ENCODE data around the gene NENF.
"Not testable (repeated sequence)": the region's sequence is repeated elsewhere in the genome, so short reads cannot be mapped to it uniquely, and the experiment has no call there.

NENF gene

DNA sequence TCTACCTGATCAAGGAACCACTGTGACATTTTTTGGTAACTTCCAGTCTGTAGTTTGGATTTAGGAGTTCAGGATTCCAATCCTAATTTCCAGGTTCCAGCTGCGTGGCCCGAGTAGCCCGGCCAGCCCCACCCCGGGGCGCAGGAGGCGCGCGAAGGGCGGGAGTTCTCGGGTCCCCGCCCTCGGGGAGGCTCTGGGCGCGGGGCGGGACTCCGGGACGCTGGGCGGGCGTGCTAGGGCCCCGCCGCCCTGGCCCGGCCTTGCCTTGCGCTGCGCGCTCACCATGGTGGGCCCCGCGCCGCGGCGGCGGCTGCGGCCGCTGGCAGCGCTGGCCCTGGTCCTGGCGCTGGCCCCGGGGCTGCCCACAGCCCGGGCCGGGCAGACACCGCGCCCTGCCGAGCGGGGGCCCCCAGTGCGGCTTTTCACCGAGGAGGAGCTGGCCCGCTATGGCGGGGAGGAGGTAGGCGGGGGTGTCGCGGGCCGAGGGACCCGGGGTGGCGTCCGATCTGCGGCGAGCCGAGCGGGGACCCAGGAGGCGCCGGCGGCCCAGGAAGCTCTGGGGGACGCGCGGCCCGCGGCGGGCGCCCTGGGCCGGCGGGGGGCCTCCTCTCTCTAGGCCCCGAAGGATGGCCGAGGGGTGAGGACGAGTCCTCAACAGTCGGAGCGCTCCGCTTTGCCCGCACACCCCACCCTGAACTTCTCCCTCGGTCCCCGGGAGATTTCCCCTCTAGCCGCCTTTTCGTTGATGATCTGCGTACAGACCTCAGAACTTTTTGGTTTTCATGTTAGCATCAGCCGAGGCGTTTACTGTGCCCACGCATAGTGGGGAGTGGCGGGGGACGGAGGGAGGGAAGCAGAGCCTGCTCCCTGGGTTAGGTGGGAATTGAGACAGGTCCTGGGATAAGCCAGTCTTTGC, at the start of gene NENF:
NENF (plus strand) TSS at position 260 of the 916 bp plus-strand sequence; CDS start at position 284, 24 bp downstream.
- peak; percentile 52 to 76 (median 56) for DNase-seq

DNA sequence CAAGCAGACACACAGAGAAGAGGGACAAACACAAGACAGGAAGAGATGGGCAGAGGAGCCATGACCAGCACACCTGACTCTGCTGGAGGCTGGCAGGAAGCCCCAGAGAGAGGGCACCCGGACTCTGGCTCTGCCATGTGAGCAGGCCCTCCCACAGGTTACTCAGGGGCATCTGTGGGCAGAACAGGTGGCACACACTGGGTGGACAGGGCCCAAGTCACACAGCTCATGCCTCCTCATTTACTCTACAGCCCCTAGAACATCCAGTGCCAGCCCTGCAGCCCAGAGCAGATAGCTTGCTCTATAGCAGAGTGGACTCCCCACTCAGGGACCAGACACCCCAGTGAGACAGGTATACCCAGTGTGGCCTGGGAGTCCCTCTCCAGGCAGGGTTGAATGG, 46.7 kb upstream of the NENF start:
- DNase-seq = no peak

DNA sequence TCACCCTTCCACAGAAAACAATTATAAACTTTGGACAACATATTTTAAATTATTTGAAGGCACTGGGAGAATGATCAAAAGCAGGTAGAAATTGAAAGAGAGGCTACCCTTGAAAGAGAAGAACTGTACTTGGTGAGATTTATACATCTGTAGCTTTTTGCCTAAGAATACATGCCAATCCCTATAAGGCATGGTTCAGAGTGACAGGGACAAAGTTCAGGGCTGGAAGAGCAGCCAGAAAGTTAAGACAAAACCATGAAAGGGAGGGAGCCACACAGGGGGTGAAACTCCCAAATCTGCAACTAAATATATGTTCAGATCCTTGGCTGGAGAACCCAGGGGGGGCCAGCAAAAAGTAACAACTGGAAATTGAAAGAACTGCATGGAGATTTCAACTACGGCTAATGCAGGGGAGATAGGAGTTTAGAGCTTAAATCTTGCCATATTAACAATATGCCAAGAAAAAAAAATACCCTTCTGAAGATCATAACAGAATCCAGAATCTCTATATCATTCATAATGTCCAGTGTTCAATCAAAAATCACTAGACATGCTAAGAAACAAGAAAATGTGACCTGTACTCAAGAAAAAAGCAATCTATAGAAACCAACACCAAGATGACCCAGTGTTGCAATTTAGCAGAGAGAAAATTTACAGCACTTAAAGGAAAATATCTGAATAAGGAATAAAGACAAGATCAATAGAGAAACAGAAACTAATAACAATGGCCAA, 43.6 kb upstream of the NENF start:
- DNase-seq = no peak

DNA sequence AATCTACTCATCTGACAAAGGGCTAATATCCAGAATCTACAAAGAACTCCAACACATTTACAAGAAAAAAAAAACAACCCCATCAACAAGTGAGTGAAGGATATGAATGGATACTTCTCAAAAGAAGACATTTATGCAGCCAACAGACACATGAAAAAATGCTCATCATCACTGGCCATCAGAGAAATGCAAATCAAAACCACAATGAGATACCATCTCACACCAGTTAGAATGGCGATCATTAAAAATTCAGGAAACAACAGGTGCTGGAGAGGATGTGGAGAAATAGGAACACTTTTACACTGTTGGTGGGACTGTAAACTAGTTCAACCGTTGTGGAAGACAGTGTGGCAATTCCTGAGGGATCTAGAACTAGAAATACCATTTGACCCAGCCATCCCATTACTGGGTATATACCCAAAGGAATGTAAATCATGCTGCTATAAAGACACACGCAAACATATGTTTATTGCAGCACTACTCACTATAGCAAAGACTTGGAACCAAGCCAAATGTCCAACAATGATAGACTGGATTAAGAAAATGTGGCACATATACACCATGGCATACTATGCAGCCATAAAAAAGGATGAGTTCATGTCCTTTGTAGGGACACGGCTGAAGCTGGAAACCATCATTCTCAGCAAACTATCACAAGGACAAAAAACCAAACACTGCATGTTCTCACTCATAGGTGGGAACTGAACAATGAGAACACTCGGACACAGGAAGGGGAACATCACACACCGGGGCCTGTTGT, 36.9 kb upstream of the NENF start:
- DNase-seq = not testable (repeated sequence)

DNA sequence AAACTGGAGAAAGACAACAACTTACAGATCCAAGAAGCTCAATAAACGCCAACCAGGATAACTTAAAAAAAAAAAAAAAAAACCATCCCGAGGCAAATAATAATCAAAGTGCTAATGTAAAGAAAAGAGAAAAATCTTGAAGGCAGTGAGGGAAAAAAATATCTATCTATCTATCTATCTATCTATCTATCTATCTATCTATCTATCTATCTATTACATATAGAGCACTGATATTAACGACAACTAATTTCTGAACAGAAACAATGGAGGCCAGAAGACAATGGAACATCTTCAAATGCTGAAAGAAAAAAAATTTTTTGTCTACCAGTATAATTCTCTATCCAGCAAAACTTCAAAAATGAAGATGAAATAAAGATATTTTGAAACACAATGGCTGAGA, 36.1 kb upstream of the NENF start:
- no peak for DNase-seq

DNA sequence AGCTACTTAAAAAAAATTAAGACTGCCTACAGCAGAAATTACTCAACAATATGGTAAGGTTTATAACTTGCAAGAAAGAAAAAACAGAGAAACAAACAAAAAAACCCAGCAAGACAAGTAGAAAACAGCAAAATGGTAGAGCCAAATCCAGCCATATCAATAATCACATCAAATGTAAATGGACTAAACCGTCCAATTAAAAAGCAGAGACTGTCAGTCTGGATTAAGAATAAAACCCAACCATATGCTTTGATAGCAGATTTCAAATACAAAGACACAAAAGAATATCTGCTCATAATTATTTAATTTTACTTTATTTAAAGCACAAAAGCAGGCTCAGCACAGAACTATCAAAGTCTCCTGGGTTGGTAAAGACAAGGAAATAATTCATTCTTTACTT, 35.5 kb upstream of the NENF start:
- DNase-seq = no peak

DNA sequence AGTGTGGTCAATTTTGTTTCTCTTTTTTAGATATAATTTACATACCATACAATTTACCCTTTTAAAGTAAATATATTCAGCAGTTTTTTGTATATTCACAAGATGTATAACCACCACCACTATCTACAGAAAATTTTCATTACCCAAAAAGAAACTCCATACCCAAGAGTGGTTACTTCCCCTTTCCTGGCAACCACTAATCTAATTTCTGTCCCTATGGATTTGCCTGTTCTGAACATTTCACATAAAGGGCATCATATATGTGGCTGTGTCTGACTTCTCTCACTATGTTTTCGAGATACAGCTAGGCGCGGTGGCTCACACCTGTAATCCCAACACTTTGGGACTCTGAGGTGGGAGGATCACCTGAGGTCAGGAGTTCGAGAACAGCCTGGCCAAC, 31.7 kb upstream of the NENF start:
- no peak for DNase-seq

DNA sequence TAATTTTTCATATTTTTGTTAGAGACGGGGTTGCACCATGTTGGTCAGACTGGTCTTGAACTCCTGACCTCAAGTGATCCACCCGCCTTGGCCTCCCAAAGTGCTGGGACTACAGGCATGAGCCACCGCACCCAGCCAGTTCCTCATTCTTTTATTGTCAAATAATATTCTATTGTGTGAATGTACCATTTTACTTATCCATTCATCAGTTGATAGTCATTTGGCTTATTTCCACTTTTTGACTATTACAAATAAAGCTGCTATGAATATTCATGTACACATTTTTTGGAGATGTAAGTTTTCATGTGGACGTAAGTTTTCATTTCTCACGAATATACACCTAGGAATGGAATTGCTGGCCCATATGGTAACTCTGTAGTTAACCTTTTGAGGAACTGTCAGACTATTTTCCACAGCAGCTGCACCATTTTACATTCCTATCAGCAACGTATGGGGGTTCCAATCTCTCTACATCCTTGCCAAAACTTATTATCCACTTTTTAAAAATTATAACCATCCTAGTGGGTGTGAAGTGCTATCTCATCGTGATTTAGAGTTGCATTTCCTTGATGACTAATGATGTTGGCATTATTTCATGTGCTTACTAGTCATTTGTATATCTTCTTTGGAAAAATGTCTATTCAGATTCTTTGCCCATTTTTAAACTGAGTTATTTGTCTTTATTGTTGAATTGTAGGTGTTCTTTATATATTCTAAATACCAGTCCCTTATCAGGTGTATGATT, 30.7 kb upstream of the NENF start:
- DNase-seq = no peak

DNA sequence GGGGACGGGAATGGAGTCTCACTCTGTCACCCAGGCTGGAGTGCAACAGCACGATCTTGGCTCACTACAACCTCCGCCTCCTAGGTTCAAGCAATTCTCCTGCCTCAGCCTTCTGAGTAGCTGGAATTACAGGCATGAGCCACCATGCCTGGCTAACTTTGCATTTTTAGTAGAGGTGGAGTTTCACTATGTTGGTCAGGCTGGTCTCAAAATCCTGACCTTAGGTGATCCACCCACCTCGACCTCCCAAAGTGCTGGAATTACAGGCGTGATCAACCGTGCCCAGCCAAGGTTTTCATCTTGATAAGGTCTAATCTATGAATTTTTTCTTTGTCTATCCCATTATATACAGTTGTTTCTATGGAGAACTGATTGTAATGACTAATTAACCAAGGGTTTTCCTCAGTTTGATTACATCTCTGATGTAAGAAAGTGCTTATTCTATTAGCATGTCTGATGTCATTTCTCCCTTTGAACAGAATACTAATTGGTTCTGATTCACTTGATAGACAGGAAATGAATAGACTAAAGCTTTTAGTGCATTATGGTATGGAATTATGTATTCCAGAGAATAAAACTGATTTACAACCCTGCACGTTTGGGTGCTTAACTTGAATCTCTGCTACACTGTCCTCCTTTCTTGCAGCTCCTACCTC, 29.9 kb upstream of the NENF start:
- DNase-seq = no peak

DNA sequence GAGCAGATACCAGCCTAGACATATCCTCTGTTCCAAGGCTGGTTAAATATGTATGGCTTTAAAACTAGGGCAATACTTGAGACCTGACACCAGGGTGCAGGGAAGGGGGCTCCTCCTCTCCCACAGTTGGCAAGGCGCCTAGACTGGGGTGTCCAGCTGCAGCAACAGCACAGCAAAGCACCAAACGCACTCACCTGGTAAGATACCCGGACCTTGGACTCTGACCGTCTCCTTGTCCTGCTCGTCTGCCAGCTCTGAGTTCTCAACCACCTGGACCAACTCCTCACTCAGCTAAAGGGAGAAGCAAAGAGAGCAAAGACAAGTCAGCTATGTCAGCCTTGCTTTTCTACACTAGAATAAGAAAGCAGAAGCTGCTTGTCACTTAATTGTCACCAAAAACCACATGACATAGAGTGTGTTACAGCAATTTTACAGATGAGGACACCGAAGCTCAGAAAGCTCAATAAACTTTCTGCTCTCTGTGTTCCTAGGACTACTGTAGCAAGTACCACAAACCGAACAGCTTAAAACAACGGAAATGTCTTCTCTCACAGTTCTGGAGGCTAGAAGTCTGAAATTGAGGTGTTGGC, 22.4 kb upstream of the NENF start:
- no peak for DNase-seq

DNA sequence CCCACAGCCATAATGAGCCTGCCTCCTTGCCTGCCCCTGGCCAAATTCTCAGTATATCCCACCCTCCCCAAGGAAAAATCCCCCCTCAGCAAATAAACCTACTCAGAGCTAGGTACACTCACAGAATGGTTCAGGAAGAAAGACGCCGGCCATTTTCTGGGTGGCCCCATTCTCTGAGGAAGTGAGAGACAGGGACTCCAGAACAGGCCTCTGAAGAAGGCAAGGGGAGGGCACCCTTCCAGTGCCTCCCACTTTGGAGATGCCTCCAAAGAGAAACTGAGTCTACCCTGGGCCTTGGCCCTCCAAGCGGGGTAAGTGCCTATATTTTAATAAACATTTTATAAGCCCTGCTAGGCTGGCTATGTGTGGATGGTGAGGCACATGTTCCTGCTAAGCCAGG, 20.3 kb upstream of the NENF start:
- DNase-seq = no peak

DNA sequence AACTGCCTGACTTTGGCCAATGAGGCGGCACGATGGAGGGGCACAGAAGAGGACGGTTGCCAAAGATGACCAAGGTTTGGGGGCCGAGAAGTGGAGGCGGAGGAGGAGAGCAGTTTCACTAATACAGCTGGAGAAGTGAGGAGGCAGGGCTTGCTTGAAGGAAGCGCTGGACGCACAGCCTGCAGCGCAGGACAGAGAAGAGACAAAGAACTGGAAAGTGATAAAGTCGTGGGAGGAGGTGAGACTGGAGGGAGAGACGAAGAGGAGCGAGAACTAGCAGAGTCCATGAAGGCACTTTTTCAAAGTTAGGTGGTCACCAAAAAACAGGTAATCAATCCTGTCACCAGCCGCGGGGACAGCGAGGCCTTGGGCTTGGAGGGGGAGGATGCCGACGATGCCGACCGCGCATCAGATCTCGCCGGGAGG, 18.8 kb upstream of the NENF start:
- DNase-seq = no peak

DNA sequence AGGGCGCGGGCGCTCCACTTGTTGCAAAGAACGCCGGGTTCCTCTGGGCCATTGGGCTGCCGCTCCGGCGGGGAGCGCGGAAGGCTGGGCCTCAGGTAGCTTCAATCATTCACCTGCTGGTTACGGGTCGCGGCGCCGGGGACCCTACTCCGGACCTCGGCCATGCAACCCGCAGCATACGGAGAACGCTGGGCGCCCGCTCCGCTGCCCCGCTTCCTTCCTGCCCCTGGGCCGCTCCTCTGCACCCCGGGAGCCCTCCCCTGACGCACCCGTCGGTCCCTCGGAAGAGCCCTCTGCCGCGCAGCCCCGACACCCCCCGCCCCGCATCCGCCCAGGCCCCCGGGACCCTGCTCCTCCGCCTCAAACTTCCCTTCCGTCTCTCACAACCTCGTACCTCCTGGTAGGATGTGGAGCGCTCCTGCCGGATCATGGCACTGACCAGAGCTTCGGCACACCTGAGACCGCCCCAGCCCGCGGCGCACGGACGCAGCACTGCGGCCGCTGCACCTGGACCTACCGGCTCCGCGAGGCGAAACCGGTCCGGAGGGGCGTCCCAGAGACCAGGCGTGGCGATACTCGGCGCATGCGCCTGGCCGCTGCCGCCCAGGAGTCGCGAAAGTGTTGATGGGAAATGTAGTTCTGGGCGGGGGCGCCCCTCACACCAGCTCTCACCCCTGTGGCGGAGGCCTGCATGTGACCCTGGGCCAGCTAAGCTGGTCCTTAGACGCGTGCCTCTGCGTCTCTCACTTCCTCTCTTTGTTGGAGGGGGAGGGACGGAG, 18.2 kb upstream of the NENF start, which contains the start of gene PACC1:
PACC1 (minus strand) TSS at position 559 of the 779 bp plus-strand sequence; CDS start at position 430, 129 bp downstream.
- peak; percentile 75 to 90 (median 84) for DNase-seq

DNA sequence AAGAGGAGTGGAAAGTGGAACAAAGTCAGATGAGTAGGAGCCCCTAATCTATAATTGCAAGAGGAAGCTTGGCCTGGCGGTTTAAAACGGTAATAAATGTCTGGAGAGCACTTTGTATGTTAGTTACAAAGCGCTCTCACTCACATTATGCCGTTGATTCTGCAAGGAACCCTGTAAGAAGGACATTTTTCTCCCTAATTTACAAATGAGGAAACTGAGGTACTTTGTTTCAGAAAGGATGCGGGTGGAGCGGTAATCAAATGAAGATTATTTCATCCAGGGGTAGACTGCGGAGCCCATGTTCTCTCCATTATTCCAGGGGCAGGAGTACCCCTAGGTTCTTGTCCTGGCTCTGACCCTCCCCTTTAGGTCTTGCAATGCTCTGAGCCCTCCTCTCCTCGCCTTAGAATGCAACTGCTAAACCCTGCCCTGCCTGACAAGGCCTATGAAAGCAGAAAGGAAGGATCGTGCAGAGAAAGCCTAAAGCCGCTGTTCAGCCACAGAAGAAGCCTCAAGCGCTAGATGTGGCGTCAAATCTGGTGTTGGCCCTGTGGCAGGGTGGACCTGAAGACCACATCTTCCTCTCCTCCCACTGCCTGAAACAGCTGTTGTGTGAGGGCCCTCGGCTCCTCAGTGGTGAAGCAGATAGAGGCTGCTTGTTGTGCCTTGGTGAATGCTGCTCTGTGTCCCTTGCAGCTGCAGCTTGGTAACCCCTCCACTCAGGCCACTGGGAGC, 17.4 kb upstream of the NENF start:
- peak in 1 of 6 experiments; percentile 4 for DNase-seq

DNA sequence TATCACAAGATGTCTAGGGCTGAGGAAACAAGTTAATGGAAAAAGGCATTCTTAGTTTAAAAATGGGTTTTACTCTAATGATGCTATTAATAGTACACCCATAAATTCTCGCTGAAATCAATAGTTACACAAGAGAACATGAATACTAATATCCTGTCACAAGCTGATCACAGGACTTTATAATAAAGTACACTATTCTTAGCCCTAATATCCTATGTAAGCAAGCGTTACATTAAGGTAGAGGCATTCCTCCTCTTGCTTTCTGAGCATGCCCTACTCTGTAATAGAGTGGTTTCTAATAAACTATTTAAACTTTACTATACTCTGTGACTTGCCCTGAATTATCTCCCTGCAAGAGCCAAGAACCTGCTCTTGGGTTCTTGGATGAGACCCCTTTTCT, 11.6 kb upstream of the NENF start:
- DNase-seq = no peak

DNA sequence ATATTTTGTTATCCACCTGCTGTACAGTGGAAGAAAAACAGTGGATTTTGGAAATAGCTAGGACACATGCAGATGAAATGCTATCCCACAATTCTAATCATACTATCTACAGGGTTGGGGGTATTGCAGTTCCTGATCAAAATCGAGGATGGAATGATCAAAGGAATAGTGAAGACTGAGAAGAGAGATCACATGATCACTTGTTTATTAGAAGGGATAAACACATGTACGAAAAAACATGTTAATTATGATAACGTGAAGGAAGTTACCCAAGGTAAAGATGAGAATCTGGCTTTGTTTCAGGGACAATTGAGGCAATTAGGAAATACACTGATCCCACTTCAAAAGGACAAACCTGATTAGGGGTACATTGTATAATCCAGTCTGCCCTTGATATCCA, 8.8 kb upstream of the NENF start:
- no peak for DNase-seq

DNA sequence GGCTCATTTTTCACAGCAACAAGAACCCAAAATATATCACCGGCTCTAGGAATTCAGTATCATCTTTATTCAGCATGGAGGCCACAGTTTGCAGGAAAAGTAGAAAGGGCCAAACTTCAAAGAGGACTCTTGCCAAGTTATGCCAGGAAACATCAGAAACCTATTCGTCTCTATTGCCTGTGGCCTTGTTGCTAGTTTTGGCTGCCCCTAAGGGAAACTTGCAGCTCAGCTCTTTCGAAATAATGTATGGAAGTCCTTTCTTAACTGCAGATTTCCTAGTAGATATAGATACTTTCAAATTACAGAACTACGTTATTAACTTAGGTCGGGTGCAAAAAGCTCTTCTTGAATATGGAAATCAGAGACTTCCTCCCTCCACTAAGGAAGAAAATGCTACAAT, 4.2 kb upstream of the NENF start:
- DNase-seq = no peak

DNA sequence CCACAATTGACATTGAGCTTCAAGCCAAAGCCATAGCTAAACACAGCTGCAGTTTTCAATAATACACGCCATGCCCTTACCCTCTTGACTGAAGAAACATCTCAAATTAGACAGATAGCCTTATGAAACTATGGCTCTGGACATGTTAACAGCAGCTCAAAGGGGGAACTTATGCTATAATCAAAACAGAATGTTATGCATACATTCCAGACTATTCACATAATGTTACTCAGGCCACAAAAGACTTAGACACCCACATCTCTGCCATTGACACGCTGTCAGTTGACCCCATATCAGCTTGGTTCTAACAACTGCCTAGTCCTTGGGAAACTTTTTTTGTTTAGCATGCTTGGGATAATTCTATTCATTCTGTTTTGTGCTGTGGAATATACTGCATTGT, 2.3 kb upstream of the NENF start:
- no peak for DNase-seq

DNA sequence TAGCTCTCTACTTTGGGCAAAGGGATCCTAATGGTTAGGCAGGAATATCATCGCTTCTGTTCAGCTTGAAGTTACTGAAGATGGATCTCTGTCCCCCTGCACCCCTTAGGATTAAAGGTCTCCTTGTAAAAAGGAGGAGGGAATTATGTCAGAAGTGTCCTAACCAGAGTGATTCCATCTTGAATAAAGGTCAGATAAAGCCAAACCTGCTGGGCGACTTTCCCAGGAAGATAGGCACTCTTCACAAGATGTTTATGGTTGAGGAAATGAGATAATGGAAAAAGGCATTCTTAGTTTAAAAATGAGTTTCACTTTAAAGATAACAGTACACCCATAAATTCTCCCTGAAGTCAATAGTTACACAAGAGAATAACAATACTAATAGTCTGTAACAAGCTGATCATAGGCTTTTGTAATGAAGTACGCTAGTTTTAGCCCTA, 1.7 kb upstream of the NENF start:
- DNase-seq = no peak

DNA sequence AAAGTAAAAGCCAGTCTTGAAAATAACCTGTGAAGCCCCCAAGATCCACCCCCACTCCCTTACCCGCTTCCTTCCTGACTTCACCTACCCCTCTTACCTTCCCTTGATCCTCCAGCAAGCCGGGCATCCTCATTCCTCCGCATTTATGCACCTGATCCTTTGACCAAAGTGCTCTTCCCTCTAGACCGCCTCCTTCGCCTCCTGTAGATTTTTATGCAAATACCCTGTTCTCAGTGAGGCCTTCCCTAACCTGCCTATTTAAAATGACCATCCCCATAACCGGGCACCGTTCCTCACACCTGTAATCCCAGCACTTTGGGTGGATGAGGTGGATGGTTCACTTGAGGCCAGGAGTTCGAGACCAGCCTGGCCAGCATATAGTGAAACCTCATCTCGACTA, 1.1 kb upstream of the NENF start:
- DNase-seq = no peak

Measured in stimulated activated naive CD4-positive, alpha-beta T cell (primary cell).